H1 (cell line): ENCODE results near the gene TAF9. TPM values are rescaled to one million over a fixed set of nuclear protein-coding genes. Genes with fewer than 3 reads are reported as not detected.
"Not testable (repeated sequence)": the region's sequence is repeated elsewhere in the genome, so short reads cannot be mapped to it uniquely, and the experiment has no call there.

ENCODE experiments used
- CTCF ChIA-PET: fragments of 300-600 bp; sonication (Branson Sonifier 250); formaldehyde crosslinking; loops from one replicate; lab custom pipeline; 2021; ENCODE audit not compliant: partially characterized antibody; lab: Charles Lee
- POLR2A ChIA-PET: fragments of 300-600 bp; sonication (Branson Sonifier 250); formaldehyde crosslinking; loops from one replicate; lab custom pipeline; 2021; ENCODE audit warnings: inconsistent platforms; ENCODE audit not compliant: partially characterized antibody; lab: Charles Lee
- DNase-seq, 2 experiments: peaks; one replicate each; pipeline versions ENCODE4 v3.0.0 to v3.0.0-alpha.2; 2010 to 2022; ENCODE audit warnings: low spot score in 2 of 2, low read depth in 1 of 2, mixed read lengths in 1 of 2
- FAIRE-seq: peaks from 2 replicates; lab custom pipeline; 2011; peaks lifted over from hg19 to GRCh38; lab: Jason Lieb, UNC
- H2AFZ ChIP-seq: 2 replicates; pipeline ENCODE4 v1.8.1; 2012; ENCODE audit warnings: low read length, inconsistent platforms
- H2AK5ac ChIP-seq: 2 replicates; pipeline ENCODE4 v1.6.1; 2013; ENCODE audit warnings: low read depth, low read length
- H2BK120ac ChIP-seq: replicated peaks from 2 replicates; pipeline ENCODE3; 2013; ENCODE audit warnings: low read depth, low read length, inconsistent platforms
- H2BK12ac ChIP-seq: 2 replicates; pipeline ENCODE4 v1.6.1; 2013; ENCODE audit warnings: low read depth, low read length
- H2BK15ac ChIP-seq: 2 replicates; pipeline ENCODE4 v1.6.1; 2013; ENCODE audit warnings: low read length
- H2BK20ac ChIP-seq: 2 replicates; pipeline ENCODE4 v1.6.1; 2013; ENCODE audit warnings: low read length
- H2BK5ac ChIP-seq: 2 replicates; pipeline ENCODE4 v1.6.1; 2013; ENCODE audit warnings: low read depth, low read length
- H3K14ac ChIP-seq: 2 replicates; pipeline ENCODE4 v1.6.1; 2013; ENCODE audit warnings: inconsistent platforms; ENCODE audit not compliant: insufficient read length
- H3K18ac ChIP-seq: 2 replicates; pipeline ENCODE4 v1.6.1; 2013; ENCODE audit warnings: low read length; ENCODE audit errors: extremely low read depth
- H3K23ac ChIP-seq: 2 replicates; pipeline ENCODE4 v1.6.1; 2013; ENCODE audit warnings: inconsistent platforms; ENCODE audit not compliant: insufficient read length
- H3K23me2 ChIP-seq: 2 replicates; pipeline ENCODE4 v1.6.1; 2013; ENCODE audit warnings: low read depth, low read length
- H3K27ac ChIP-seq: 2 replicates; pipeline ENCODE4 v1.6.1; 2011; ENCODE audit warnings: low read depth, low read length, inconsistent platforms
- H3K27me3 ChIP-seq, 4 experiments: replicated peaks in 1 of 4; 1 replicate in 1 of 4; 2 replicates in 3 of 4; pipeline versions ENCODE4 v1.6.1 to v1.8.1; 2011 to 2013; ENCODE audit warnings: low read length in 3 of 4, mild to moderate bottlenecking in 3 of 4, inconsistent platforms in 2 of 4, mixed read lengths in 2 of 4, moderate library complexity in 1 of 4; ENCODE audit not compliant: control insufficient read depth in 3 of 4, insufficient read depth in 3 of 4; ENCODE audit errors: extremely low read depth in 1 of 4
- H3K36me3 ChIP-seq, 4 experiments: 2 replicates each; pipeline versions ENCODE4 v1.6.1 to v1.8.1; 2011 to 2013; ENCODE audit warnings: mild to moderate bottlenecking in 4 of 4, low read length in 3 of 4, moderate library complexity in 2 of 4, control low read depth in 1 of 4, inconsistent platforms in 1 of 4; ENCODE audit not compliant: insufficient read depth in 4 of 4, control insufficient read depth in 2 of 4
- H3K4ac ChIP-seq: replicated peaks from 2 replicates; pipeline ENCODE3; 2013; ENCODE audit warnings: low read length, low read depth, mixed read lengths, inconsistent platforms; ENCODE audit not compliant: insufficient read length
- H3K4me1 ChIP-seq, 4 experiments: replicated peaks in 1 of 4; 1 replicate in 1 of 4; 2 replicates in 3 of 4; pipeline versions ENCODE4 v1.6.1 to v1.8.1; 2011 to 2013; ENCODE audit warnings: low read length in 3 of 4, inconsistent platforms in 2 of 4, mixed read lengths in 1 of 4; ENCODE audit not compliant: insufficient read depth in 4 of 4, control insufficient read depth in 3 of 4
- H3K4me2 ChIP-seq, 2 experiments: 2 replicates each; pipeline versions ENCODE4 v1.6.1 to v1.8.1; 2011 to 2013; ENCODE audit warnings: low read depth in 2 of 2, low read length in 2 of 2, control low read depth in 1 of 2, inconsistent platforms in 1 of 2, mild to moderate bottlenecking in 1 of 2; ENCODE audit not compliant: insufficient read depth in 1 of 2
- H3K4me3 ChIP-seq, 4 experiments: fragments of 200-600, 300-600 bp in 1 of 4; sonication (generic), shearing (Covaris generic), sonication (Bioruptor Twin) in 1 of 4; 2 replicates each; pipeline versions ENCODE4 v1.5.1 to v1.8.1; 2011 to 2016; ENCODE audit warnings: low read length in 4 of 4, low read depth in 3 of 4, control low read depth in 2 of 4, inconsistent platforms in 2 of 4, mild to moderate bottlenecking in 2 of 4, mixed read lengths in 1 of 4, moderate library complexity in 1 of 4; ENCODE audit not compliant: insufficient read depth in 2 of 4; ENCODE audit errors: extremely low read depth in 1 of 4
- H3K56ac ChIP-seq: replicated peaks from 2 replicates; pipeline ENCODE3; 2013; ENCODE audit warnings: low read depth, mild to moderate bottlenecking, mixed read lengths, low read length, inconsistent platforms; ENCODE audit not compliant: insufficient read length
- H3K79me1 ChIP-seq: 2 replicates; pipeline ENCODE4 v1.6.1; 2013; ENCODE audit warnings: low read depth, low read length, control low read depth
- H3K79me2 ChIP-seq, 2 experiments: 2 replicates each; pipeline versions ENCODE4 v1.6.1 to v1.8.1; 2012 to 2013; ENCODE audit warnings: low read length in 2 of 2, mild to moderate bottlenecking in 2 of 2, inconsistent platforms in 1 of 2; ENCODE audit not compliant: insufficient read depth in 2 of 2, control insufficient read depth in 1 of 2
- H3K9ac ChIP-seq, 4 experiments: replicated peaks in 1 of 4; 1 replicate in 1 of 4; 2 replicates in 3 of 4; pipeline versions ENCODE4 v1.6.1 to v1.8.1; 2011 to 2013; ENCODE audit warnings: low read depth in 3 of 4, low read length in 3 of 4, control low read depth in 2 of 4, mild to moderate bottlenecking in 2 of 4, moderate library complexity in 2 of 4, inconsistent platforms in 1 of 4; ENCODE audit errors: extremely low read depth in 1 of 4
- H3K9me3 ChIP-seq, 2 experiments: 2 replicates each; pipeline versions ENCODE4 v1.6.1 to v1.8.1; 2012 to 2013; ENCODE audit warnings: mild to moderate bottlenecking in 2 of 2, moderate library complexity in 2 of 2, control low read depth in 1 of 2, inconsistent platforms in 1 of 2, low read depth in 1 of 2, low read length in 1 of 2, mixed read lengths in 1 of 2; ENCODE audit not compliant: insufficient read depth in 2 of 2
- H4K20me1 ChIP-seq, 2 experiments: replicated peaks in 1 of 2; 2 replicates each; pipeline versions ENCODE3 to v1.8.1; 2011 to 2013; ENCODE audit warnings: inconsistent platforms in 2 of 2, low read length in 2 of 2, mild to moderate bottlenecking in 1 of 2; ENCODE audit not compliant: insufficient read depth in 2 of 2, control insufficient read depth in 1 of 2
- H4K5ac ChIP-seq: 2 replicates; pipeline ENCODE4 v1.6.1; 2013; ENCODE audit warnings: low read length, low read depth, mixed read lengths, inconsistent platforms; ENCODE audit not compliant: insufficient read length
- H4K8ac ChIP-seq: 2 replicates; pipeline ENCODE4 v1.8.0; 2013; ENCODE audit warnings: mild to moderate bottlenecking, moderate library complexity, low read length, inconsistent platforms; ENCODE audit not compliant: insufficient read depth; ENCODE audit errors: extremely low read depth
- H4K91ac ChIP-seq: replicated peaks from 2 replicates; pipeline ENCODE3; 2013; ENCODE audit warnings: low read length, mixed read lengths, inconsistent platforms; ENCODE audit not compliant: insufficient read length
- BACH1 ChIP-seq: IDR thresholded peaks from 2 replicates; pipeline ENCODE4 v1.6.1; 2012; ENCODE audit warnings: low read length, improper control_type of control experiment
- BCL11A ChIP-seq, 2 experiments: IDR thresholded peaks; one replicate each; pipeline ENCODE4 v1.6.1; 2011; ENCODE audit warnings: low read depth in 2 of 2, low read length in 2 of 2, mild to moderate bottlenecking in 2 of 2
- HDAC2 ChIP-seq, 2 experiments: fragments of 300-600 bp in 1 of 2; sonication (generic) in 1 of 2; IDR thresholded peaks; 2 replicates each; pipeline ENCODE4 v1.6.1; 2011 to 2012; ENCODE audit warnings: low read depth in 2 of 2, low read length in 2 of 2, mild to moderate bottlenecking in 2 of 2, moderate library complexity in 2 of 2, borderline replicate concordance in 1 of 2, inconsistent platforms in 1 of 2
- JUND ChIP-seq: IDR thresholded peaks from 2 replicates; pipeline ENCODE4 v1.6.1; 2011; ENCODE audit warnings: mild to moderate bottlenecking, improper control_type of control experiment, low read length
- RAD21 ChIP-seq, 2 experiments: IDR thresholded peaks in 1 of 2; conservative IDR thresholded peaks in 1 of 2; 2 replicates each; pipeline ENCODE4 v1.6.1; 2011; ENCODE audit warnings: low read depth in 2 of 2, low read length in 2 of 2, improper control_type of control experiment in 1 of 2, inconsistent platforms in 1 of 2, mild to moderate bottlenecking in 1 of 2, moderate library complexity in 1 of 2
- SP4 ChIP-seq: IDR thresholded peaks from 2 replicates; pipeline ENCODE4 v1.6.1; 2012; ENCODE audit warnings: low read length, inconsistent platforms
- WGBS, 2 experiments: shearing (Covaris generic) in 1 of 2; methylation state at CpG; one replicate each; pipeline versions ENCODE4 v1.1.6 to v1.1.7; 2013 to 2015; ENCODE audit warnings: low lambda C conversion rate in 2 of 2, mixed read lengths in 2 of 2, inconsistent platforms in 1 of 2, low coverage in 1 of 2, missing lambda C conversion rate in 1 of 2; ENCODE audit not compliant: insufficient replicate concordance in 2 of 2, insufficient coverage in 1 of 2, insufficient read length in 1 of 2; ENCODE audit errors: extremely low coverage in 1 of 2, missing lambda C conversion rate in 1 of 2; 5-methylcytosine and 5-hydroxymethylcytosine counted together
- polyA plus RNA-seq, 7 experiments: library from polyadenylated mRNA; depleted of rRNA in 3 of 7; stranded (reverse) in 5 of 7; unstranded in 2 of 7; fragments of >200 nt in 5 of 7; fragments of 200-250 nt in 2 of 7; gene quantifications; 1 replicate in 5 of 7; 2 replicates in 1 of 7; 4 replicates in 1 of 7; pipeline versions ENCODE4 v1.2.1 to v1.2.3, GENCODE V29; 2011 to 2013; ENCODE audit warnings: missing spikeins in 2 of 7, mixed read lengths in 2 of 7
- total RNA-seq: library from RNA; stranded (reverse); fragmentation: NEBNext Ultra II Directional; extraction: Animal tissue kit (Norgen Biotek cat#: 25700); gene quantifications from 2 replicates; pipeline ENCODE4 v1.2.1, GENCODE V29; 2021
- TF ChIP-seq, protein P1 (sequence below): IDR thresholded peaks from 2 replicates; pipeline ENCODE4 v1.6.1; 2012; ENCODE audit warnings: inconsistent platforms

TAF9 gene
- total and polyA plus RNA-seq, 2 of the 8 experiments (the other 6 are each of a cell fraction or from before 2014, with no cell fraction given) = 85.1 to 135 TPM

DNA sequence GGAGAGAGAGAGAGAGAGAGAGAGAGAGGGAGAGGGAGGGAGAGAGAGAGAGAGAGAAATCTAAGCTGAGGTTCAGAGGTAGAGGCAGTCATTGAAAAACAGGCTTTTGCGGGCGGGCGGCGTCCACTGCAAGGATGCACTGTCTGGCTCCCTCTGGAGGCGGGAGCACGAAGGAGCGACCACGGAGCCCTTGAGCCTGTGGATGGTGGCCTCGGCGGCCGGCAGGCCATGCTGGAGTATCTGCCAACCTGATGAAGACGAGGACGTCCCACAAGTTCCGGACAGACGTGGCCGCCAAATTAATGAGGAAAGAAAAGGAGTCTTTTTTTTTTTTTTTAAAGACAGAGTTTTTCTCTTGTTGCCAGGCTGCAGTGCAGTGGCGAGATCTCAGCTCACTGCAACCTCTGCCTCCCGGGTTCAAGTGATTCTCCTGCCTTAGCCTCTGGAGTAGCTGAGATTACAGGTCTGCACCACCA, 34.5 kb downstream of the TAF9 start (continued):
- TF ChIP-seq BACH1 (no peak), JUND (peak; percentile 44; the same call in 1 of the 2 replicates), BCL11A (IDR thresholded peaks at IDR 0.05; ENCODE audit: low read depth in 2 of 2, low read length in 2 of 2) (no peak), HDAC2 (IDR thresholded peaks at IDR 0.05; ENCODE audit: borderline replicate concordance in 1 of 2, low read depth in 2 of 2, low read length in 2 of 2) (0 out of 4 replicates have a peak, but pooled peaks of 1 of the 2 experiments have one; percentile 62), RAD21 (IDR thresholded peaks at IDR 0.05 in 1 of 2, conservative IDR thresholded peaks at IDR 0.05 in 1 of 2; ENCODE audit: low read depth in 2 of 2, low read length in 2 of 2) (peak; percentile 77), SP4 (no peak)
- TF ChIP-seq, protein P1, sequence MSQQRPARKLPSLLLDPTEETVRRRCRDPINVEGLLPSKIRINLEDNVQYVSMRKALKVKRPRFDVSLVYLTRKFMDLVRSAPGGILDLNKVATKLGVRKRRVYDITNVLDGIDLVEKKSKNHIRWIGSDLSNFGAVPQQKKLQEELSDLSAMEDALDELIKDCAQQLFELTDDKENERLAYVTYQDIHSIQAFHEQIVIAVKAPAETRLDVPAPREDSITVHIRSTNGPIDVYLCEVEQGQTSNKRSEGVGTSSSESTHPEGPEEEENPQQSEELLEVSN = peak; percentile 65

DNA sequence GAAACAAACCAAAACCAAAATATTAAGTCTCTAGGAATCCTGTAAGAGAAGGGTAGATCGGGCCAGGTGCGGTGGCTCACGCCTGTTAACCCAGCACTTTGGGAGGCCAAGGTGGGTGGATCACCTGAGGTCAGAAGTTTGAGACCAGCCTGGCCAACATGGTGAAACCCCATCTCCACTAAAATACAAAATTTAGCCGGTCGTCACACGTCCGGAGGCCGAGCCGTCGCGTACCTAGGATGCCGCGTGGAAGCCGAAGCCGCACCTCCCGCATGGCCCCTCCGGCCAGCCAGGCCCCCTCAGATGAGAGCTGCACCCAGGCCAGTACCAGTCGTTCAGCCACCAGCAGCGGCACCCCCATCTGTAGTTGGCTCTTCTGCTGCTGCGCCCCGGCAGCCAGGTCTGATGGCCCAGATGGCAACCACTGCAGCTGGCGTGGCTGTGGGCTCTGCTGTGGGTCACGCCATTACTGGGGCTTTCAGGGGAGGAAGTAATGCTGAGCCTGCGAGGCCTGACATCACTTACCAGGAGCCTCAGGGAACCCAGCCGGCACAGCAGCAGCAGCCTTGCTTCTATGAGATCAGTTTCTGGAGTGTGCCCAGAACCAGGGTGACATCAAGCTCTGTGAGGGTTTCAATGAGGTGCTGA, 35.5 kb downstream of the TAF9 start:
- not testable (repeated sequence) for H3K27ac ChIP-seq, H3K79me1 ChIP-seq, FAIRE-seq, H3K9ac ChIP-seq, H4K5ac ChIP-seq, H2AFZ ChIP-seq, H2BK5ac ChIP-seq, H2BK15ac ChIP-seq, H3K4ac ChIP-seq, H2BK20ac ChIP-seq, H2BK120ac ChIP-seq, H3K4me2 ChIP-seq, H4K91ac ChIP-seq, H3K4me3 ChIP-seq, H2BK12ac ChIP-seq, H3K27me3 ChIP-seq, H3K23me2 ChIP-seq, H3K36me3 ChIP-seq, H3K56ac ChIP-seq, H4K20me1 ChIP-seq, H4K8ac ChIP-seq, H3K79me2 ChIP-seq, H3K9me3 ChIP-seq, H2AK5ac ChIP-seq, H3K14ac ChIP-seq, H3K23ac ChIP-seq, H3K18ac ChIP-seq, H3K4me1 ChIP-seq
- DNase-seq = peak in 1 of 2 experiments; percentile 41
- 94% methylated on average over 25 of the region's 25 CpGs; no CpG with 5 or more reads in 1 of the 2 experiments for WGBS, 2 experiments
- ChIA-PET CTCF (interaction anchor here (0.6 to 3.0 kb wide), 27 partner anchors 8 to 1986 kb away, joined by 3 to 28 read pairs (median 4); partner anchors contain the start of genes CDK7 and SLC30A5), POLR2A (interaction anchor here (1.0 to 1.5 kb wide), 2 partner anchors 22 to 26 kb away, joined by 3 read pairs; no protein-coding TSS in a partner anchor)
